NCI-H146 treated with DMSO at 0.1 percent for 48 hours (cell line): ENCODE results near the gene CALN1.
"Not testable (repeated sequence)": the region's sequence is repeated elsewhere in the genome, so short reads cannot be mapped to it uniquely, and the experiment has no call there.

Source experiments
- DNase-seq: peaks from one replicate; lab custom pipeline; 2025; ENCODE audit not compliant: unreplicated experiment; lab: John Stamatoyannopoulos, UW

The CALN1 gene

GRCh38 chr7:71824006-71824760 lies 588.0 kb downstream of the CALN1 start:
- no peak for DNase-seq

DNA sequence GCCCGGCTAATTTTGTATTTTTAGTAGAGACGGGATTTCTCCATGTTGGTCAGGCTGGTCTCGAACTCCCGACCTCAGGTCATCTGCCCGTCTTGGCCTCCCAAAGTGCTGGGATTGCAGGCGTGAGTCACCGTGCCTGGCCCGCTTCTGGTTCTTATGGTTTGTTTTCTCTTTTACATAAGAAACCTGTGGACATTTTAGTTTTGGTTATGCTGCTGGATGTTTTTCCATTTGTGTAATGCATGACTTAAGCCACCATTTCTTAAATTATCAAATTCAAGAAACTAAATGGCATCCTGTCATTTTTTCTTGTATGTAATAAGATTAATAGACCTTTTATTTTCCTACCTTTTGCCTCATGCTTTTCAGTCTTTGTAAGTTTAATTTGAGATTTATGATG lies 589.7 kb downstream of the CALN1 start:
- not testable (repeated sequence) for DNase-seq

- no peak for DNase-seq
These were observed 594.2 kb downstream of the CALN1 start for GRCh38 chr7:71817916-71818315.

GRCh38 chr7:71808115-71808514 lies 604.0 kb downstream of the CALN1 start:
- DNase-seq = no peak

- no peak for DNase-seq
These were observed 607.9 kb downstream of the CALN1 start for GRCh38 chr7:71804256-71804655.

- DNase-seq = no peak
These were observed 610.2 kb downstream of the CALN1 start for GRCh38 chr7:71801976-71802375.

DNA sequence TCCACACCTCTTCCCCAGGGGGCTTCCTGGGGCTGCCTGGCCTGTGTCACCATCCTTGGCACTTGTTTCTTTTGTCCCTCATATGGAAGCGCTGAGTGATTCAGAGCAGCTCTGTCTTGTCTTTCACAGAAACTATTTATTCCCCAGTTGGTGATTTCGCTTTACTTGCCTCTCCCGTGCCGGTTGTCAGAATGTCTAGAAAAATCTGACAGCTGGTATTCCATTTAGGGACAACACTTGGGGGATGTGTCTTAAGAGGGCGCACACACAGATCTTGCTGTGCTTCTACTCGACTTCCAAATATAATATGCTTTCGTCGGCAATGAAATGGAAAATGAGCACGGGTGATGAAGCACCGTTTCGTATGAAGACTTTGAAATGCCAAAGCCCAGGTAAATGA lies 611.8 kb downstream of the CALN1 start:
- no peak for DNase-seq

GRCh38 chr7:71795410-71795809 lies 616.7 kb downstream of the CALN1 start:
- no peak for DNase-seq

- DNase-seq = no peak
These were observed 618.9 kb downstream of the CALN1 start for GRCh38 chr7:71793251-71793650.

GRCh38 chr7:71787513-71787912 lies 624.6 kb downstream of the CALN1 start:
- DNase-seq = no peak

DNA sequence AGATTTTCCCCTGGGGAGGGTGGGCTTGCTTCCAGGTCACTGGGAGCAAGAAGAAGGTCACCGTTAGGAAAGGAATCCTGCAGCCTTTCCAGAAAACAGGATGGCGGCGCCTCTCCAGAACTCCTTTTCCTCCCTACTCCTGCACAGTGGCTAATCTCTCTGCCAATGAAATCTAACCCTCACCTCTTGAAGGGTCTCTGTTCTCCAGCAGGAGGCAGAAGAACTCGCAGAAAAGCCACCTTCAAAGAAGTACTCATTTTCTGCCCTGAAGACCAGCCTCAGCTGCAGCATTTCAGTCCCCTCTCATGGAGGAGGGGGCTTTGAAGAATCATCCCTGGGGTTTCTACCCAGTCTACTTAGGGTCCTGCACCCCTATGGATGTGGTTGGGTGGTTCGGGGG lies 626.9 kb downstream of the CALN1 start:
- no peak for DNase-seq

DNA sequence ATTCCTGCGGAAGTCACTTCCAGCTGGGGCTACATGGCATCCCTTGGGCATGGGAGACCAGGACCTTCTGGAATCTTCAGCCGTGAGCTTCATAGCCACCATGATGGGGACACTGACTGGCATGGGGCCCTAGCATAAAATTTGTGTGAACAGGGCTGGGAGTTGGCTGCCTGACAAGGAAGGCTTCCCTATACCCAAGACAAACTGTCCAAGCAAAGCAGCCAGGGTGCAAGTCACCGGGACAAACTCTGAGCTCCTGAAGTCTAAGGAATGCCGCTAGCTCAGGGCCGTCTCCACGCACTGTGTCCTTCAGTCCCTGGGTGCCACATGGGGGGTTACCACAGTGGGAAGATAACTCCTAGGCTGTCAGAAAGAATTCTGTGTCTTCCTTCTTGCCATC lies 627.4 kb downstream of the CALN1 start:
- DNase-seq = no peak

DNA sequence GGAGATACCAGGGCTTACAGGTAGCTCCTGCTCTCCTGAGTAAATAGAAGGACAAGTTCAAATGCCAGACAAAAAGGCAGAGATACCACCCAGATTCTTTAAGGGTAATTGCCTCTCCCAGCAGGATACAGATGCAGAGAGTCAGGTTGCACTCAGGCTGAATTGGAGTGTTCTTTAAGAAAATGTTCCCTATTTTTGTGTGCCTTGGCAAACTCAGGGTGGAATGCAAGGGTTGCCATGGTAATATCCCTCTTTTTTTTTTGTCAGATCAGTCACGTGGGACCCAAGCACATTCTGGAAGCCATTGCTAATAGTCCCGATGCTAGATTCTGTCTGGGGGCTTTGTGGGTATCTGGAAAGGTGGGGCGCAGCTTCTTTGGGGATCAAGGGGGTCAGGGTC lies 628.0 kb downstream of the CALN1 start:
- no peak for DNase-seq

GRCh38 chr7:71783779-71784178 lies 628.4 kb downstream of the CALN1 start:
- no peak for DNase-seq

- DNase-seq = no peak
These were observed 630.1 kb downstream of the CALN1 start for GRCh38 chr7:71782051-71782450.

DNA sequence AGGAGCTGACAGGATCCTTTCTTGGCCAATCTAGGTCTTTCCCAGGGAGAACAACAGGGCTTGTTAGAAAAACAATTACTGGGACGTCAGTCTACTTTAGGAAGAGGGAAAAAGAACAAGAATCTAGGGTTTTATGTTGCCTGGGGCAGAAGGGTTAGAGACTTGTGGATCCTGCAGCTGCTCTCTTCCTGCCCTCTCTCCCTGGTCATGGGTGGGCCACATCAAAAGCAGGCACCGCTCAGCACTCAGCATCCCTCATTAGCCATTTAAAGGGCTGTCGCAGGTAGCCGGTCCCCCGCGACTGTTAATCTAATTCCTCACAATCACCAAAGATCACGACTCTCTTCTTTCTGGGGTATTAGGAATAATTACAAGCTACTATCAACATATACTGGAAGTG lies 631.9 kb downstream of the CALN1 start:
- DNase-seq = no peak

DNA sequence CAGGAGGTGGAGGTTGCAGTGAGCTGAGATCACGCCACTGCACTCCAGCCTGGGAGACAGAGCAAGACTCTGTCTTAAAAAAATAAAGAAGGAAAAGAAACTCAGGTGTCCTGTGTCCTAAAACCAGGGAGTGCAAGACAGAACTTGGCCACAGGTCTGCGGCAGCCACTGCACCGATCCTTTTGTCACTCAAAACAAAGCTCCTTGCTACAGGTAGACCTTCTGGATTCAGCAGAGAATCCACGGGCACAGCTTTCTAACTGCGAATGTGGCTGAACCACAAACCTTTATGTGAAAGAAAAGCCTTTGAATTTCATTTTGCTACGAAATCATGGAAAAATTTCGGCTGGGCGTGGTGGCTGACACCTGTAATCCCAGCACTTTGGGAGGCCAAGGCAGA lies 634.9 kb downstream of the CALN1 start:
- DNase-seq = no peak

GRCh38 chr7:71776726-71777125 lies 635.4 kb downstream of the CALN1 start:
- DNase-seq = no peak

DNA sequence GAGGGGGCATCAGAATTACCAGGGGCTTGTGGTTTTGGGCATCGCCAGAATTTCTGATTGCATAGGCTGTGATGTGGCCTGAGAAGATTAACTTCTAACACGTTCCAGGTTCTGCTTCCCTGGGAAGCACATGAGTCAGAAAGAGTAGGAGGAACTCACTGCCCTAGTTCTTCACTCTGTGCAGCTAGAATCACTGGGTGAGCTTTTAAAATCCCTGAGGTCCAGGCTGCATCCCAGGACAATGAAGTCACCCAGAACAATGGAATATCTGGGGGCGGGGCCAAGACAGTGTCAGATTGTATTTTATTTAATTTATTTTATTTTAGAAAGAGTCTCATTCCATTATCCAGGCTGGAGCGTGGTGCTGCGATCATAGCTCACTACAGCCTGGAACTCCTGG lies 636.5 kb downstream of the CALN1 start:
- DNase-seq = no peak

DNA sequence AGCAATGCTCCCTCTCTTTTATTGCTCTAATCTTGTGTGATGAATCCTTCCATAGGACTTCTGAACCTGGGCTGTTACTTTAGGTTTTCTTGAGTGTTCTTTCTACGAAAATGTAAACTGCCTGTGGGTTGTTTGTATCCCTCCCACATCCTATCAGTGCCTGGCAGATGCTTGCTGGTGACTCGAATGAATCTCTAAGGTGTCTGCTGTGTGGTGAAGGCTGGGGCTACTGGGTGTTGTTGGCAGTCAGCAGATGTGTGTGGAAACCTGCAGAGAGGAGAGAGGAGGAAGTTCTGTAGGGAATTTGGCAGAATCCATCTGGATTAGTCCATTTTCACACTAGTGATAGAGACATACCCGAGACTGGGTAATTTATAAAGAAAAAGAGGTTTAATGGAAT lies 639.4 kb downstream of the CALN1 start:
- no peak for DNase-seq

- DNase-seq = no peak
These were observed 641.8 kb downstream of the CALN1 start for GRCh38 chr7:71770269-71770907.

- DNase-seq = no peak
These were observed 642.8 kb downstream of the CALN1 start for GRCh38 chr7:71769326-71769725.

GRCh38 chr7:71768450-71768849 lies 643.7 kb downstream of the CALN1 start:
- no peak for DNase-seq
